Caco-2 (cell line): ENCODE measurements around the gene PRCC. TPM values are rescaled to one million over a fixed set of nuclear protein-coding genes. Genes with fewer than 3 reads are reported as not detected.

ENCODE experiments used
- BruUV-seq: library from RNA; stranded (reverse); fragments of 400-500 nt; replicated peaks from 2 replicates; lab custom pipeline; 2021; lab: Mats Ljungman, UMichigan
- CTCF ChIA-PET: fragments of 300-600 bp; sonication (Branson Sonifier 250); formaldehyde crosslinking; loops from one replicate; lab custom pipeline; 2022; ENCODE audit warnings: antibody characterized with exemption; lab: Charles Lee
- POLR2A ChIA-PET: fragments of 300-600 bp; sonication (Branson Sonifier 250); formaldehyde crosslinking; loops from one replicate; lab custom pipeline; 2022; ENCODE audit warnings: antibody characterized with exemption; lab: Charles Lee
- DNase-seq, 2 experiments: peaks; one replicate each; pipeline versions ENCODE4 v3.0.0 to v3.0.0-alpha.2; 2020 to 2022
- H3K27me3 ChIP-seq: replicated peaks from 2 replicates; pipeline ENCODE4 v1.6.0; 2011; ENCODE audit warnings: low read length; ENCODE audit not compliant: control insufficient read depth, insufficient read depth
- H3K36me3 ChIP-seq: 2 replicates; pipeline ENCODE4 v1.5.1; 2011; ENCODE audit warnings: low read length; ENCODE audit not compliant: control insufficient read depth, insufficient read depth
- H3K4me1 ChIP-seq: fragments of 250-450 bp; sonication (Bioruptor Pico); 2 replicates; pipeline ENCODE4 v1.5.1; 2020; ENCODE audit warnings: mild to moderate bottlenecking
- H3K4me3 ChIP-seq: 2 replicates; pipeline ENCODE4 v1.5.1; 2011; ENCODE audit warnings: low read depth, mild to moderate bottlenecking, control low read depth, low read length
- H3K9me3 ChIP-seq: fragments of 250-450 bp; sonication (Bioruptor Pico); 2 replicates; pipeline ENCODE4 v1.5.1; 2020; ENCODE audit warnings: mild to moderate bottlenecking, moderate library complexity
- H3K27ac Mint-ChIP-seq: one replicate; pipeline ENCODE4 v1.8.0; 2022; ENCODE audit warnings: mixed read lengths; ENCODE audit not compliant: unreplicated experiment
- H3K27me3 Mint-ChIP-seq: one replicate; pipeline ENCODE4 v1.8.0; 2022; ENCODE audit warnings: mixed read lengths; ENCODE audit not compliant: insufficient read depth, unreplicated experiment
- H3K36me3 Mint-ChIP-seq: one replicate; pipeline ENCODE4 v1.8.0; 2022; ENCODE audit warnings: mild to moderate bottlenecking, mixed read lengths; ENCODE audit not compliant: insufficient read depth, unreplicated experiment
- H3K4me1 Mint-ChIP-seq: one replicate; pipeline ENCODE4 v1.8.0; 2022; ENCODE audit warnings: low read depth, mixed read lengths; ENCODE audit not compliant: unreplicated experiment
- H3K4me3 Mint-ChIP-seq: one replicate; pipeline ENCODE4 v1.8.0; 2022; ENCODE audit warnings: mild to moderate bottlenecking, moderate library complexity, mixed read lengths; ENCODE audit not compliant: unreplicated experiment
- H3K9me3 Mint-ChIP-seq: one replicate; pipeline ENCODE4 v1.8.0; 2022; ENCODE audit warnings: mixed read lengths; ENCODE audit not compliant: unreplicated experiment
- intact Hi-C: fragments of 100-400 bp; cut with micrococcal nuclease; formaldehyde crosslinking; loops from one replicate; pipeline ENCODE4 v1.10.0; 2022; ENCODE audit not compliant: unreplicated experiment
- total RNA-seq: library from RNA; stranded (reverse); gene quantifications from 2 replicates; pipeline ENCODE4 v1.2.3, GENCODE V29; 2022
- TF ChIP-seq, protein P1 (sequence below), 2 experiments: fragments of 200-600 bp in 1 of 2; IDR thresholded peaks; 1 replicate in 1 of 2; 2 replicates in 1 of 2; pipeline versions ENCODE4 v1.5.1 to v1.8.0; 2011 to 2022; ENCODE audit warnings: antibody characterized with exemption in 1 of 2, control low read depth in 1 of 2, inconsistent platforms in 1 of 2, low read depth in 1 of 2, low read length in 1 of 2, mild to moderate bottlenecking in 1 of 2, moderate library complexity in 1 of 2; ENCODE audit not compliant: insufficient read depth in 1 of 2, severe bottlenecking in 1 of 2, unreplicated experiment in 1 of 2

PRCC gene
- total RNA-seq, 1 experiment from 2014 or later = 101 TPM

DNA sequence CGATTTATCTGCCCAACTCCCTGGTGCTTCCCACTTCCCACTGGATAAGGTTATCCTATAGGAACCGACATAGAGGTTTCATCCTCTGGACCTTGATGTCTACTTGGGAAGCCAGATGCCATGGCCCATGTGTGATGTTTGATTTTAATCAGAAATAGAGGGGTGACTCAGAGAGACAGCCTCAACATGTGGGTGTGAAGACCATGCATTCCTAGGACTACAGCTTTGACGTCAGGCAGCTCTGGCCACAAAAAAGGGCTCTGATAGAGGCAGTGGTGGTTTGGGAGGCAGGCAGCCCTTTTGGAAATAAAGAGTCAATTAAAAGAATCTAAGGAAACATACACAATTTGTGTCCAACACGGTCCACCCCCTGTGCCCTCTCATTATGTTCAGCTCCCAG is 54.5 kb downstream of the PRCC start:
- DNase-seq = no peak
- ChIA-PET POLR2A (no interaction called here), CTCF (interaction anchor here (0.6 to 1.3 kb wide), 3 partner anchors 8 to 65 kb away, joined by 3 to 4 read pairs (median 3); no protein-coding TSS in a partner anchor)
- H3K4me3 Mint-ChIP-seq = no peak overlapping the region
- Histone ChIP-seq H3K4me1 (no peaks in the 10 kb centered on the region), H3K9me3 (no peaks in the 10 kb centered on the region), H3K4me3 (no peak overlapping the region), H3K27me3 (no peaks in the 10 kb centered on the region; the same call in 1 of the 2 replicates), H3K36me3 (no peaks in the 10 kb centered on the region)
- TF ChIP-seq, protein P1, sequence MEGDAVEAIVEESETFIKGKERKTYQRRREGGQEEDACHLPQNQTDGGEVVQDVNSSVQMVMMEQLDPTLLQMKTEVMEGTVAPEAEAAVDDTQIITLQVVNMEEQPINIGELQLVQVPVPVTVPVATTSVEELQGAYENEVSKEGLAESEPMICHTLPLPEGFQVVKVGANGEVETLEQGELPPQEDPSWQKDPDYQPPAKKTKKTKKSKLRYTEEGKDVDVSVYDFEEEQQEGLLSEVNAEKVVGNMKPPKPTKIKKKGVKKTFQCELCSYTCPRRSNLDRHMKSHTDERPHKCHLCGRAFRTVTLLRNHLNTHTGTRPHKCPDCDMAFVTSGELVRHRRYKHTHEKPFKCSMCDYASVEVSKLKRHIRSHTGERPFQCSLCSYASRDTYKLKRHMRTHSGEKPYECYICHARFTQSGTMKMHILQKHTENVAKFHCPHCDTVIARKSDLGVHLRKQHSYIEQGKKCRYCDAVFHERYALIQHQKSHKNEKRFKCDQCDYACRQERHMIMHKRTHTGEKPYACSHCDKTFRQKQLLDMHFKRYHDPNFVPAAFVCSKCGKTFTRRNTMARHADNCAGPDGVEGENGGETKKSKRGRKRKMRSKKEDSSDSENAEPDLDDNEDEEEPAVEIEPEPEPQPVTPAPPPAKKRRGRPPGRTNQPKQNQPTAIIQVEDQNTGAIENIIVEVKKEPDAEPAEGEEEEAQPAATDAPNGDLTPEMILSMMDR (IDR thresholded peaks at IDR 0.05; ENCODE audit: insufficient read depth in 1 of 2, low read depth in 1 of 2, low read length in 1 of 2, severe bottlenecking in 1 of 2, unreplicated experiment in 1 of 2) = no peak
- no peaks in the 10 kb centered on the region for H3K9me3 Mint-ChIP-seq
- H3K36me3 Mint-ChIP-seq = no peaks in the 10 kb centered on the region
- intact Hi-C loops = no loop called here
- no peak overlapping the region for H3K27ac Mint-ChIP-seq
- no TSS peak for BruUV-seq
- H3K4me1 Mint-ChIP-seq = no peaks in the 10 kb centered on the region
- H3K27me3 Mint-ChIP-seq = peaks cover 7% of the 10 kb centered on the region

DNA sequence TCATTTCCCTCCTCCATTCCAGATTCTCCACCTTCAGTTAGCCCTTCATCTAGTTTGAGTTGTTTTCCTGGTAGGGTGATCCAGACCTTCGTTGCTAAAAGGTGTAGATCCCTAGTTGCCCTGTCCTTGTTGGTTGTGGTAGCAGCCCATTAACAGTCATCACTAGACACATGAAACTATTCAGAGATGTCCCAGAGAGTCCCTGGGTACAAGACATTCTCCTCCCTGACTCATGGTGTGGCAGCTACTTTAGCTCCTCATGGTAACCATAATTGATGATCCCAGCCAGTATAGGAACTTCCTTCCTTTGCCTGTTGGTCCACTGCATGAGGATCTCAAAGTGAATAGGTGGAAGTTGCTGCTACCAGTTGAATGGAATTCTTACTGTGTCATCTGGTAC is 55.3 kb downstream of the PRCC start:
- H3K27me3 Mint-ChIP-seq = peaks cover 7% of the 10 kb centered on the region

DNA sequence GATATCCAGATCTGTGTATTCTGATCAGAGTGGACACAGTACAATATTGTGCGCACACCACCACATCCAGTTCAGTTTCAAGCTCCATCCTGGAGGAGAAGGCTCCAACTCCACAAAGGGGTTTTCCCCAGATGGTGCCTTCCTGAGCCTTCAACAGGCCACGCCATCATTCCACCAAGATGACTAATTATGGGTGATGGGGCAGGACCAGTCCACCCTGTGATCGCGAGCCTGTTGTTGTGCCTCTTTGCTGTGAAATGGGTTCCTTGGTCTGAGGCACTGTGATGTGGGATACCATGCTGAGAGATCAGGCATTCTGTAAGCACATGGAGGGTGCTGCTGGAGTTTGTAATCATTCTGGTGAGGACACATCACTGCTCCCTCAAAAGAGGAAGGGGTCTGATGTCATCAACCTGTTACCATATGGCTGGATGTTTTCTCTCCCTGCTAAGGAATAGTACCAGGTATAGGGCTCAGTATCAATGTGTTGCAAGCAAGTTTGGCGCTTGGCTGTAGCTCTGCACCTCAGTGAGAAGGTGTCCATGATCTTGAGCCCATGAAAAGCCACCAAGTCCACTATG is 56.0 kb downstream of the PRCC start:
- ChIA-PET CTCF (interaction anchor here (0.9 to 1.0 kb wide), 2 partner anchors 18 to 36 kb away, joined by 3 read pairs; no protein-coding TSS in a partner anchor), POLR2A (no interaction called here)
- Histone ChIP-seq H3K36me3 (no peaks in the 10 kb centered on the region), H3K4me3 (no peak overlapping the region), H3K9me3 (no peaks in the 10 kb centered on the region), H3K27me3 (no peaks in the 10 kb centered on the region; the same call in 1 of the 2 replicates), H3K4me1 (no peaks in the 10 kb centered on the region)
- Mint-ChIP-seq H3K4me3 (no peak overlapping the region), H3K4me1 (no peaks in the 10 kb centered on the region), H3K27ac (no peak overlapping the region), H3K9me3 (no peaks in the 10 kb centered on the region), H3K36me3 (no peaks in the 10 kb centered on the region), H3K27me3 (peaks cover 7% of the 10 kb centered on the region)
- no TSS peak for BruUV-seq
- DNase-seq = no peak
- TF ChIP-seq, protein P1 (IDR thresholded peaks at IDR 0.05; ENCODE audit: insufficient read depth in 1 of 2, low read depth in 1 of 2, low read length in 1 of 2, severe bottlenecking in 1 of 2, unreplicated experiment in 1 of 2) = no peak
- intact Hi-C loops = no loop called here

More for the DNA sequence above, 55.3 kb downstream of the PRCC start:
- Mint-ChIP-seq H3K36me3 (no peaks in the 10 kb centered on the region), H3K9me3 (no peaks in the 10 kb centered on the region), H3K4me3 (no peak overlapping the region), H3K4me1 (no peaks in the 10 kb centered on the region), H3K27ac (no peak overlapping the region)
- ChIA-PET CTCF (interaction anchor here (0.6 to 1.1 kb wide), 4 partner anchors 9 to 192 kb away, joined by 3 to 5 read pairs (median 4); no protein-coding TSS in a partner anchor), POLR2A (interaction anchor here (0.6 kb wide), 1 partner anchor 9 kb away, joined by 3 read pairs; no protein-coding TSS in a partner anchor)
- intact Hi-C loops = no loop called here
- TF ChIP-seq, protein P1 (IDR thresholded peaks at IDR 0.05; ENCODE audit: insufficient read depth in 1 of 2, low read depth in 1 of 2, low read length in 1 of 2, severe bottlenecking in 1 of 2, unreplicated experiment in 1 of 2) = no peak
- no TSS peak for BruUV-seq
- Histone ChIP-seq H3K4me3 (no peak overlapping the region), H3K36me3 (no peaks in the 10 kb centered on the region), H3K9me3 (no peaks in the 10 kb centered on the region), H3K4me1 (no peaks in the 10 kb centered on the region), H3K27me3 (no peaks in the 10 kb centered on the region; the same call in 1 of the 2 replicates)
- DNase-seq = no peak
